ENCODE results near the gene DAB1.

- TF ChIP-seq, protein P1, sequence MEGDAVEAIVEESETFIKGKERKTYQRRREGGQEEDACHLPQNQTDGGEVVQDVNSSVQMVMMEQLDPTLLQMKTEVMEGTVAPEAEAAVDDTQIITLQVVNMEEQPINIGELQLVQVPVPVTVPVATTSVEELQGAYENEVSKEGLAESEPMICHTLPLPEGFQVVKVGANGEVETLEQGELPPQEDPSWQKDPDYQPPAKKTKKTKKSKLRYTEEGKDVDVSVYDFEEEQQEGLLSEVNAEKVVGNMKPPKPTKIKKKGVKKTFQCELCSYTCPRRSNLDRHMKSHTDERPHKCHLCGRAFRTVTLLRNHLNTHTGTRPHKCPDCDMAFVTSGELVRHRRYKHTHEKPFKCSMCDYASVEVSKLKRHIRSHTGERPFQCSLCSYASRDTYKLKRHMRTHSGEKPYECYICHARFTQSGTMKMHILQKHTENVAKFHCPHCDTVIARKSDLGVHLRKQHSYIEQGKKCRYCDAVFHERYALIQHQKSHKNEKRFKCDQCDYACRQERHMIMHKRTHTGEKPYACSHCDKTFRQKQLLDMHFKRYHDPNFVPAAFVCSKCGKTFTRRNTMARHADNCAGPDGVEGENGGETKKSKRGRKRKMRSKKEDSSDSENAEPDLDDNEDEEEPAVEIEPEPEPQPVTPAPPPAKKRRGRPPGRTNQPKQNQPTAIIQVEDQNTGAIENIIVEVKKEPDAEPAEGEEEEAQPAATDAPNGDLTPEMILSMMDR (tag by site-specific recombination; IDR thresholded peaks at IDR 0.05): no peak
- no peak for TF ChIP-seq ZNF302 (tag by site-specific recombination; IDR thresholded peaks at IDR 0.05; ENCODE audit: low read depth)
- no peak for TF ChIP-seq ZNF777 (tag by site-specific recombination; IDR thresholded peaks at IDR 0.05; ENCODE audit: borderline replicate concordance)
- no peak for TF ChIP-seq ZNF140 (tag by site-specific recombination; IDR thresholded peaks at IDR 0.05)
- no peak for TF ChIP-seq ZNF629 (tag by site-specific recombination; IDR thresholded peaks at IDR 0.05)
- TF ChIP-seq ZNF571 (tag by site-specific recombination; IDR thresholded peaks at IDR 0.05): no peak
- TF ChIP-seq ZBTB21 (tag by site-specific recombination; IDR thresholded peaks at IDR 0.05): no peak
- TF ChIP-seq ZFP3 (tag by site-specific recombination; IDR thresholded peaks at IDR 0.05; ENCODE audit: low read depth): no peak
- no peak for TF ChIP-seq ZNF248 (tag by site-specific recombination; IDR thresholded peaks at IDR 0.05)
- TF ChIP-seq ZNF274 (IDR thresholded peaks at IDR 0.05; ENCODE audit: low read length): no peak
- TF ChIP-seq ZNF274 (tag by site-specific recombination; IDR thresholded peaks at IDR 0.05; ENCODE audit: borderline replicate concordance): no peak
- no peak for TF ChIP-seq GLI4 (tag by site-specific recombination; IDR thresholded peaks at IDR 0.05)
Measured at GRCh38 chr1:57020216-57020615, 403.6 kb downstream of the DAB1 start.
